ENCODE measurements around the gene EXOC6B. TPM values are rescaled to one million over a fixed set of nuclear protein-coding genes. Genes with fewer than 3 reads are reported as not detected.

Gene EXOC6B
- total and polyA plus RNA-seq, 4 donors: 5.8 to 45.9 (median 26.2) TPM

DNA sequence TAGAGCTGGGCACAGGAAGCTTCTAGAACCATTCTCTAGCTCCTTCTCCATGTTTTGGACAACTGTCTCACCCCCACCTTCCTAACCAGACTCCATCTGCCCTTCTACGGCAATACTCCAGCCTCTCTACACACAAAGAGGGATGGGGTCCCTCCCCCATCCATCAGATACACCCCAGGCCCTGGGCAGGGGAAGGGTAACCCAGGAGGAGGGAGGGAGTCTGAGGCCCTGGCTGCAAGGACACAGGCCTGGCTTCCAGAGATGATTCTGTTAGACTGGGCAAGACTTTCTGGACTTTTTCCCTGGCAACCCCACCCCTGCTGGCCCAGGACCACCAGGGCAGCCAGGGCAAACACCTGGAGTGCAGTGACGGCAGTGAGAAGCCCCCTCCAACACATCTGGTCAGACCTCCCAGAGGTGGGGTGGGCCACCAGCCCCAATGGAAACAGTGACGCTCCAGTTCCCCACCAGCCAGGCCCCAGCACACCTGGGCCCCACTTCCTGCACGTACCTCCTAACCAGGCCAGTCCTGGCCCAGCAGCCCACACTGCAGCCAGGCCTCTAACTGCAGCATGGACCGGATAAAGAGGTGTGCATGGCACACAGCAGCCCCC is 684.7 kb downstream of the EXOC6B start:
- 82 to 88% methylated on average over 5 of the region's 5 CpGs for WGBS, 2 donors
- no peak overlapping the region for H3K27ac ChIP-seq (ENCODE audit: low read depth in 1 of 2, low read length in 2 of 2)

DNA sequence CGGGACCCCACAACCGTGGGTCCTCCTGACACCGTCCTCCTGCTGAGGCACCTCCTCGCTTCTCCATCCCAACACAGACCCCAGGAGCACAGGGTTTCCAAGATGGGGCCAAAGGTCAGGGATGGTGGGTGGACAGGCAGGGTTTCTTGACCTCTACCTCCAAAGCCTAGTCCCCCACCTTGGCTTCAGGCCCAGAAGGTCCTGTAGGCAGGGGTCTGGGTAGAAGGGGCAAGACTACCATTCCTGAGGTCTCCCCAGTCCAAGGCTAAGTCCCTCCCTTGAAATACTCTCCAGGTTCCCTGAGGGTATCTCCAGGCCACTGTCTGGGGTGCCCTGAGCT is 685.2 kb downstream of the EXOC6B start:
- DNase-seq (peak in 1 of 2 donors; percentile 47), ATAC-seq (ENCODE audit: low FRiP score) (no peak)
- no peaks in the 10 kb centered on the region for H3K9me3 ChIP-seq (ENCODE audit: control insufficient read depth, low read length)
- WGBS, 2 donors: 84 to 88% methylated on average over 4 of the region's 4 CpGs
- intact Hi-C loops (cut with DNase I): loop anchor here (10.0 kb wide), 3 partner anchors 426 to 526 kb away; no protein-coding TSS in a partner anchor
- no peaks in the 10 kb centered on the region for H3K4me1 ChIP-seq (ENCODE audit: control insufficient read depth in 1 of 2, insufficient read depth in 2 of 2, low read length in 2 of 2)
- no peaks in the 10 kb centered on the region for H3K27me3 ChIP-seq (ENCODE audit: control insufficient read depth in 1 of 2, insufficient read depth in 2 of 2, low read length in 1 of 2)
- H3K36me3 ChIP-seq (ENCODE audit: control insufficient read depth in 1 of 2, insufficient read depth in 2 of 2, low read length in 1 of 2): no peaks in the 10 kb centered on the region
- no peak overlapping the region for H3K4me3 ChIP-seq (ENCODE audit: low read length in 2 of 2)
- H3K27ac ChIP-seq (ENCODE audit: low read depth in 1 of 2, low read length in 2 of 2): no peak overlapping the region

More for the DNA sequence above, 684.7 kb downstream of the EXOC6B start:
- no peak overlapping the region for H3K4me3 ChIP-seq (ENCODE audit: low read length in 2 of 2)
- intact Hi-C loops (cut with DNase I): loop anchor here (10.0 kb wide), 3 partner anchors 426 to 526 kb away; no protein-coding TSS in a partner anchor
- ATAC-seq (ENCODE audit: low FRiP score) (no peak), DNase-seq (peak; percentile 20 to 51)
- no peaks in the 10 kb centered on the region for H3K27me3 ChIP-seq (ENCODE audit: control insufficient read depth in 1 of 2, insufficient read depth in 2 of 2, low read length in 1 of 2)
- no peaks in the 10 kb centered on the region for H3K9me3 ChIP-seq (ENCODE audit: control insufficient read depth, low read length)
- no peaks in the 10 kb centered on the region for H3K4me1 ChIP-seq (ENCODE audit: control insufficient read depth in 1 of 2, insufficient read depth in 2 of 2, low read length in 2 of 2)
- H3K36me3 ChIP-seq (ENCODE audit: control insufficient read depth in 1 of 2, insufficient read depth in 2 of 2, low read length in 1 of 2): no peaks in the 10 kb centered on the region

GRCh38 chr2:72139874-72140620 is 685.8 kb downstream of the EXOC6B start:
- Histone ChIP-seq H3K4me3 (ENCODE audit: low read length in 2 of 2) (no peak overlapping the region), H3K27me3 (ENCODE audit: control insufficient read depth in 1 of 2, insufficient read depth in 2 of 2, low read length in 1 of 2) (no peaks in the 10 kb centered on the region), H3K36me3 (ENCODE audit: control insufficient read depth in 1 of 2, insufficient read depth in 2 of 2, low read length in 1 of 2) (no peaks in the 10 kb centered on the region), H3K27ac (ENCODE audit: low read depth in 1 of 2, low read length in 2 of 2) (peak overlapping the region; percentile 9 to 37), H3K4me1 (ENCODE audit: control insufficient read depth in 1 of 2, insufficient read depth in 2 of 2, low read length in 2 of 2) (no peaks in the 10 kb centered on the region), H3K9me3 (ENCODE audit: control insufficient read depth, low read length) (no peaks in the 10 kb centered on the region)
- intact Hi-C loops (cut with DNase I): loop anchor here (10.0 kb wide), 3 partner anchors 425 to 525 kb away; no protein-coding TSS in a partner anchor
- DNase-seq: peak; percentile 40 to 68
- no peak for ATAC-seq (ENCODE audit: low FRiP score)
- WGBS, 2 donors: 68 to 71% methylated on average over 12 to 14 of the region's 14 CpGs

- Histone ChIP-seq H3K27me3 (ENCODE audit: control insufficient read depth in 1 of 2, insufficient read depth in 2 of 2, low read length in 1 of 2) (no peaks in the 10 kb centered on the region), H3K36me3 (ENCODE audit: control insufficient read depth in 1 of 2, insufficient read depth in 2 of 2, low read length in 1 of 2) (no peaks in the 10 kb centered on the region), H3K27ac (ENCODE audit: low read depth in 1 of 2, low read length in 2 of 2) (peak overlapping the region; percentile 9 to 37), H3K9me3 (ENCODE audit: control insufficient read depth, low read length) (no peaks in the 10 kb centered on the region), H3K4me1 (ENCODE audit: control insufficient read depth in 1 of 2, insufficient read depth in 2 of 2, low read length in 2 of 2) (no peaks in the 10 kb centered on the region), H3K4me3 (ENCODE audit: low read length in 2 of 2) (no peak overlapping the region)
- DNase-seq (no peak), ATAC-seq (ENCODE audit: low FRiP score) (no peak)
- intact Hi-C loops (cut with DNase I): no loop called here
- 65 to 68% methylated on average over 8 of the region's 8 CpGs for WGBS, 2 donors
Observed at GRCh38 chr2:72139471-72139873, 686.4 kb downstream of the EXOC6B start.

- Histone ChIP-seq H3K4me3 (ENCODE audit: low read length in 2 of 2) (no peak overlapping the region), H3K27me3 (ENCODE audit: control insufficient read depth in 1 of 2, insufficient read depth in 2 of 2, low read length in 1 of 2) (no peaks in the 10 kb centered on the region), H3K4me1 (ENCODE audit: control insufficient read depth in 1 of 2, insufficient read depth in 2 of 2, low read length in 2 of 2) (no peaks in the 10 kb centered on the region), H3K27ac (ENCODE audit: low read depth in 1 of 2, low read length in 2 of 2) (peak overlapping the region in 1 of 2 donors; percentile 42), H3K9me3 (ENCODE audit: control insufficient read depth, low read length) (no peaks in the 10 kb centered on the region), H3K36me3 (ENCODE audit: control insufficient read depth in 1 of 2, insufficient read depth in 2 of 2, low read length in 1 of 2) (no peaks in the 10 kb centered on the region)
- WGBS, 2 donors: 14 to 16% methylated on average over 13 to 14 of the region's 14 CpGs
- ATAC-seq (ENCODE audit: low FRiP score) (peak; percentile 47), DNase-seq (peak; percentile 71 to 89)
- intact Hi-C loops (cut with DNase I): no loop called here
Observed at GRCh38 chr2:72138921-72139381, 686.9 kb downstream of the EXOC6B start.

DNA sequence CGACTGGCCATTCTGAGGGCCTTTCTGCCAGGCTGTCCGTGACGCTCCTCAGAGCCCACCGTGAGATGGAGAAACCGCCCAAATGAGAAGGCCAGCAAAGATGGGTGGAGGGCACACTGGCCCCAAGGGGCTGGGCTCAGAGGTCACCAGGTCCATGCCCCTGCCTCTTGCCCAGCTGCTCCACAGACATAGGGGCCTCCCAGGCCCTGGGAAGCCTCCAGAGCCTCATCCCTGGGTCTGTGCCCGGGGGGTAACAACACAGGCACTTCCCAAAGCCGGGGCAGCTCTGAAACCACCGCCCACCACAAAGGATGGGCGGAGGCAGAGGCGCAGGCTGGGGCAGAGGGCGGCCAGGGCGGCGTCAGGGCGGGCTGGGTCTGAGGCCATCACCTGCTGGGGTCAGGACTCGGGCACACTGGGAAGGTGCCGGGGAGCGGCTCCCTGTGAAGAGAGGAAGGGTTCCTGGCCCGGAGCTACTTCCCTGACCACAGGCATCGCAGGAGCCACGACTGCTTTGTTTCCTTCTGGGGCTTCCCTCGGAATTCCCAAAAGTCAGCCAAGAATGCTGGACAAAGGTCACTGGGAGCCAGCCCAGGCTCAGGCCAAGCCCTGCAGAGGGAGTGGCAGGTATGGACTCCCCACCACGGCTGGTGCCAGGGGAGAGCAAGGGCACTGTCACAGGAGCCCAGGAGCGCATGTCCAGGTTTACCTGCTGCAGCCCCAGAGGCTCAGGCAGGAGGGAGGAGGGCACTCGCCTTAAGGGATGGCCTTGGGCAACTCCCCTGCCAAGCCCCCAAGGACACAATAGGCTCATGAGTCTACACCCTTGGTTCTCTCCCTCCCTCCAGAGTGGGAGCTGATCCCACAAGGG is 687.6 kb downstream of the EXOC6B start:
- H3K9me3 ChIP-seq (ENCODE audit: control insufficient read depth, low read length): no peaks in the 10 kb centered on the region
- H3K27ac ChIP-seq (ENCODE audit: low read depth in 1 of 2, low read length in 2 of 2): peak overlapping the region in 1 of 2 donors; percentile 42
- H3K4me3 ChIP-seq (ENCODE audit: low read length in 2 of 2): no peak overlapping the region
- no peaks in the 10 kb centered on the region for H3K27me3 ChIP-seq (ENCODE audit: control insufficient read depth in 1 of 2, insufficient read depth in 2 of 2, low read length in 1 of 2)
- 67 to 70% methylated on average over 23 to 24 of the region's 24 CpGs for WGBS, 2 donors
- no peak for ATAC-seq (ENCODE audit: low FRiP score)
- no peaks in the 10 kb centered on the region for H3K4me1 ChIP-seq (ENCODE audit: control insufficient read depth in 1 of 2, insufficient read depth in 2 of 2, low read length in 2 of 2)
- DNase-seq: peak; percentile 53 to 75
- intact Hi-C loops (cut with DNase I): no loop called here
- no peaks in the 10 kb centered on the region for H3K36me3 ChIP-seq (ENCODE audit: control insufficient read depth in 1 of 2, insufficient read depth in 2 of 2, low read length in 1 of 2)

- Histone ChIP-seq H3K9me3 (ENCODE audit: control insufficient read depth, low read length) (no peaks in the 10 kb centered on the region), H3K4me1 (ENCODE audit: control insufficient read depth in 1 of 2, insufficient read depth in 2 of 2, low read length in 2 of 2) (no peaks in the 10 kb centered on the region), H3K36me3 (ENCODE audit: control insufficient read depth in 1 of 2, insufficient read depth in 2 of 2, low read length in 1 of 2) (no peaks in the 10 kb centered on the region), H3K4me3 (ENCODE audit: low read length in 2 of 2) (no peak overlapping the region), H3K27ac (ENCODE audit: low read depth in 1 of 2, low read length in 2 of 2) (peak overlapping the region in 1 of 2 donors; percentile 42), H3K27me3 (ENCODE audit: control insufficient read depth in 1 of 2, insufficient read depth in 2 of 2, low read length in 1 of 2) (no peaks in the 10 kb centered on the region)
- DNase-seq: peak; percentile 60 to 91
- ATAC-seq (ENCODE audit: low FRiP score): peak; percentile 60
- intact Hi-C loops (cut with DNase I): no loop called here
- 32 to 42% methylated on average over 10 of the region's 10 CpGs for WGBS, 2 donors
Observed at GRCh38 chr2:72137498-72138010, 688.3 kb downstream of the EXOC6B start.

DNA sequence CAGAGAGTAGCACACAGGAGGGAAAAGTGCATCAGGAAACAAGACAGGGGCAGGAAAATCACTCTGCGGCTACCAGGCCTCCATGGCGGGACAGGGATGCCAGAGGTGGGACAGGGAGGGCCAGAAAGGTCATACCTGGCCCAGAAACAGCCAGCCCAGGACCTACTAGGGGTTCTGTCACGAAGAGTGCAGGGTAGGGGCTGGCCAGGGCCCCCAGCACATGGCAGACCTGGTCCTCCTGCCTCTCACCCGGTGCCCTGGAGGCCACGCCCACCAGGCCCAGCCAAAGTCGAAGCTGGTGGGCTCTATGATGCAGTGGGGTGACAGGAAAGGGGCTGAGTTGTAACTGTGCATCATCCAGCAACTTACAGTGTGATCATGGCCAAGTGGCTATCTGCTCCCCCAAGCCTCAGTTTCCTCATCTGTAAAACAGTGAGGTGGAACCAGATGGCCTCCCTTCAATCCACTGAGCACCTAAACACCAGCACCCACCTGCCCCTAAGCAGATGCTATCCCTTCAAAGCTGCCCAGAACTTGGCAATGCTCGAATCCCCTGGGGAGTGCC is 688.8 kb downstream of the EXOC6B start:
- peak; percentile 32 to 37 for DNase-seq
- Histone ChIP-seq H3K27ac (ENCODE audit: low read depth in 1 of 2, low read length in 2 of 2) (no peak overlapping the region), H3K4me1 (ENCODE audit: control insufficient read depth in 1 of 2, insufficient read depth in 2 of 2, low read length in 2 of 2) (no peaks in the 10 kb centered on the region), H3K9me3 (ENCODE audit: control insufficient read depth, low read length) (no peaks in the 10 kb centered on the region), H3K36me3 (ENCODE audit: control insufficient read depth in 1 of 2, insufficient read depth in 2 of 2, low read length in 1 of 2) (no peaks in the 10 kb centered on the region), H3K27me3 (ENCODE audit: control insufficient read depth in 1 of 2, insufficient read depth in 2 of 2, low read length in 1 of 2) (no peaks in the 10 kb centered on the region), H3K4me3 (ENCODE audit: low read length in 2 of 2) (no peak overlapping the region)
- intact Hi-C loops (cut with DNase I): no loop called here
- ATAC-seq (ENCODE audit: low FRiP score): no peak
- whole genome bisulfite sequencing, 2 donors: 78 to 79% methylated on average over 7 of the region's 7 CpGs
